ENCODE measurements around the gene PLA2G12A.

The PLA2G12A gene

GRCh38 chr4:109729117-109729717, 653 bp downstream of the PLA2G12A start:
- DNase-seq (ENCODE audit: low read depth in 2 of 3, low spot score in 1 of 3) = peak in 1 of 3 donors; percentile 3

GRCh38 chr4:109728385-109728784, 1.5 kb downstream of the PLA2G12A start:
- no peak for DNase-seq (ENCODE audit: low read depth in 2 of 3, low spot score in 1 of 3)

- no peak for DNase-seq (ENCODE audit: low read depth in 2 of 3, low spot score in 1 of 3)
These were observed 6.8 kb downstream of the PLA2G12A start for GRCh38 chr4:109723110-109723509.

- DNase-seq (ENCODE audit: low read depth in 2 of 3, low spot score in 1 of 3) = no peak
These were observed 7.5 kb downstream of the PLA2G12A start for GRCh38 chr4:109722357-109722756.

- DNase-seq (ENCODE audit: low read depth in 2 of 3, low spot score in 1 of 3) = no peak
These were observed 8.8 kb downstream of the PLA2G12A start for GRCh38 chr4:109721033-109721432.

GRCh38 chr4:109719604-109720003, 10.3 kb downstream of the PLA2G12A start:
- DNase-seq (ENCODE audit: low read depth in 2 of 3, low spot score in 1 of 3) = no peak

GRCh38 chr4:109718759-109719158, 11.1 kb downstream of the PLA2G12A start:
- no peak for DNase-seq (ENCODE audit: low read depth in 2 of 3, low spot score in 1 of 3)

- DNase-seq (ENCODE audit: low read depth in 2 of 3, low spot score in 1 of 3) = no peak
These were observed 16.4 kb downstream of the PLA2G12A start for GRCh38 chr4:109713500-109713899.

- no peak for DNase-seq (ENCODE audit: low read depth in 2 of 3, low spot score in 1 of 3)
These were observed 20.9 kb downstream of the PLA2G12A start for GRCh38 chr4:109708990-109709389.

- no peak for DNase-seq (ENCODE audit: low read depth in 2 of 3, low spot score in 1 of 3)
These were observed 21.4 kb downstream of the PLA2G12A start for GRCh38 chr4:109708435-109708834.

- DNase-seq (ENCODE audit: low read depth in 2 of 3, low spot score in 1 of 3) = no peak
These were observed 26.1 kb downstream of the PLA2G12A start for GRCh38 chr4:109703664-109704361.

- DNase-seq (ENCODE audit: low read depth in 2 of 3, low spot score in 1 of 3) = peak; percentile 52 to 64 (median 54)
These were observed 26.8 kb downstream of the PLA2G12A start, which contains the start of gene CASP6 for GRCh38 chr4:109702950-109703663. CASP6 (minus strand) TSS chr4:109703445; CDS start chr4:109703395, 50 bp downstream.

- no peak for DNase-seq (ENCODE audit: low read depth in 2 of 3, low spot score in 1 of 3)
These were observed 28.1 kb downstream of the PLA2G12A start for GRCh38 chr4:109701566-109702410.

- no peak for DNase-seq (ENCODE audit: low read depth in 2 of 3, low spot score in 1 of 3)
These were observed 30.2 kb downstream of the PLA2G12A start for GRCh38 chr4:109699553-109700225.

GRCh38 chr4:109698656-109699055, 31.2 kb downstream of the PLA2G12A start:
- DNase-seq (ENCODE audit: low read depth in 2 of 3, low spot score in 1 of 3) = no peak

GRCh38 chr4:109691411-109691920, 38.4 kb downstream of the PLA2G12A start:
- DNase-seq (ENCODE audit: low read depth in 2 of 3, low spot score in 1 of 3) = no peak

GRCh38 chr4:109690690-109691410, 39.0 kb downstream of the PLA2G12A start:
- DNase-seq (ENCODE audit: low read depth in 2 of 3, low spot score in 1 of 3) = no peak

- no peak for DNase-seq (ENCODE audit: low read depth in 2 of 3, low spot score in 1 of 3)
These were observed 45.1 kb downstream of the PLA2G12A start for GRCh38 chr4:109684727-109685126.

GRCh38 chr4:109683621-109684253, 46.1 kb downstream of the PLA2G12A start:
- DNase-seq (ENCODE audit: low read depth in 2 of 3, low spot score in 1 of 3) = no peak
